OCI-M1 (cell line): ENCODE data around the gene DNAJC22.
"Not testable (repeated sequence)": the region's sequence is repeated elsewhere in the genome, so short reads cannot be mapped to it uniquely, and the experiment has no call there.

Experiments used
- DNase-seq: peaks from one replicate; lab custom pipeline; 2025; lab: John Stamatoyannopoulos, UW

DNAJC22 gene

GRCh38 chr12:49331380-49332222 lies 15.1 kb upstream of the DNAJC22 start:
- DNase-seq: peak; percentile 75

- DNase-seq: no peak
These were observed 14.2 kb upstream of the DNAJC22 start for GRCh38 chr12:49332441-49332861.

- no peak for DNase-seq
These were observed 13.8 kb upstream of the DNAJC22 start for GRCh38 chr12:49332891-49333371.

GRCh38 chr12:49333778-49334177 lies 12.9 kb upstream of the DNAJC22 start:
- DNase-seq: not testable (repeated sequence)

GRCh38 chr12:49334226-49334625 lies 12.5 kb upstream of the DNAJC22 start:
- no peak for DNase-seq

GRCh38 chr12:49334681-49335080 lies 12.0 kb upstream of the DNAJC22 start:
- DNase-seq: no peak

GRCh38 chr12:49335118-49335954 lies 11.4 kb upstream of the DNAJC22 start:
- DNase-seq: no peak

GRCh38 chr12:49335955-49336644 lies 10.6 kb upstream of the DNAJC22 start:
- no peak for DNase-seq

- DNase-seq: peak; percentile 89
These were observed 9.8 kb upstream of the DNAJC22 start, which contains the start of gene C1QL4 for GRCh38 chr12:49336645-49337584. Gene C1QL4 (minus strand): TSS chr12:49337188. CDS start chr12:49336477, 711 bp downstream.

GRCh38 chr12:49338830-49339463 lies 7.7 kb upstream of the DNAJC22 start:
- DNase-seq: no peak

GRCh38 chr12:49339464-49339861 lies 7.2 kb upstream of the DNAJC22 start:
- no peak for DNase-seq

- DNase-seq: no peak
These were observed 6.4 kb upstream of the DNAJC22 start for GRCh38 chr12:49340095-49340870.

- no peak for DNase-seq
These were observed 5.5 kb upstream of the DNAJC22 start for GRCh38 chr12:49340971-49341776.

GRCh38 chr12:49341777-49342065 lies 5.0 kb upstream of the DNAJC22 start:
- DNase-seq: no peak

GRCh38 chr12:49342066-49342913 lies 4.4 kb upstream of the DNAJC22 start:
- peak; percentile 97 for DNase-seq

- no peak for DNase-seq
These were observed 3.6 kb upstream of the DNAJC22 start for GRCh38 chr12:49342914-49343731.

GRCh38 chr12:49344486-49345050 lies 2.1 kb upstream of the DNAJC22 start:
- no peak for DNase-seq
